Kidney (tissue), 14 donors: ENCODE measurements around the gene CCDC187. TPM values are rescaled to one million over a fixed set of nuclear protein-coding genes. Genes with fewer than 3 reads are reported as not detected.
A peak's percentile ranks its signal among the peaks of the same experiment; 100 is the strongest.

ENCODE experiments used
- DNase-seq, 5 donors: peaks; one replicate each; pipeline ENCODE4 v3.0.0-alpha.2; 2013 to 2020
- FAIRE-seq: peaks from 2 replicates; lab custom pipeline; 2012; peaks lifted over from hg19 to GRCh38; lab: Jason Lieb, UNC
- H3K27ac ChIP-seq, 2 donors: one replicate each; pipeline ENCODE4 v1.7.0; 2013; ENCODE audit warnings: low read depth in 2 of 2, low read length in 2 of 2, inconsistent platforms in 1 of 2
- H3K27me3 ChIP-seq: one replicate; pipeline ENCODE4 v1.7.1; 2013; ENCODE audit warnings: low read length, inconsistent platforms; ENCODE audit not compliant: control insufficient read depth, insufficient read depth
- H3K36me3 ChIP-seq, 3 donors: one replicate each; pipeline versions ENCODE4 v1.7.0 to v1.7.1; 2013; ENCODE audit warnings: low read length in 3 of 3, control low read depth in 1 of 3, inconsistent platforms in 1 of 3; ENCODE audit not compliant: insufficient read depth in 3 of 3, control insufficient read depth in 2 of 3
- H3K4me1 ChIP-seq, 3 donors: one replicate each; pipeline versions ENCODE4 v1.7.0 to v1.7.1; 2013; ENCODE audit warnings: low read length in 3 of 3, inconsistent platforms in 1 of 3, low read depth in 1 of 3; ENCODE audit not compliant: control insufficient read depth in 2 of 3, insufficient read depth in 2 of 3
- H3K4me3 ChIP-seq, 3 donors: one replicate each; pipeline versions ENCODE4 v1.7.0 to v1.8.1; 2013; ENCODE audit warnings: low read length in 3 of 3, control low read depth in 1 of 3, inconsistent platforms in 1 of 3
- H3K9ac ChIP-seq, 3 donors: one replicate each; pipeline versions ENCODE4 v1.7.0 to v1.7.1; 2013; ENCODE audit warnings: low read length in 3 of 3, control low read depth in 1 of 3, inconsistent platforms in 1 of 3
- H3K9me3 ChIP-seq, 3 donors: one replicate each; pipeline versions ENCODE4 v1.7.0 to v1.7.1; 2013; ENCODE audit warnings: low read length in 3 of 3, control low read depth in 1 of 3, inconsistent platforms in 1 of 3; ENCODE audit not compliant: control insufficient read depth in 2 of 3, insufficient read depth in 1 of 3
- intact Hi-C: fragments of 100-400 bp; cut with DNase I; formaldehyde crosslinking; loops from one replicate; pipeline ENCODE4 v1.11.1; 2022
- polyA plus RNA-seq: library from polyadenylated mRNA; stranded (reverse); fragments of 350-450 nt; fragmentation: Illumina TruSeq; extraction: RNeasy Lipid Tissue Mini Kit (QIAGEN cat#74804); gene quantifications from one replicate; pipeline ENCODE4 v1.2.3, GENCODE V29; 2014; ENCODE audit warnings: low read depth, low replicate concordance; ENCODE audit not compliant: insufficient read depth
- total RNA-seq: library from RNA; stranded (reverse); fragmentation: NEBNext Ultra II Directional; extraction: Animal tissue kit (Norgen Biotek cat#: 25700); gene quantifications from one replicate; pipeline ENCODE4 v1.2.1, GENCODE V29; 2021
- TF ChIP-seq, protein P1 (sequence below): IDR thresholded peaks from 3 replicates; pipeline ENCODE4 v1.5.1; 2012; ENCODE audit warnings: mild to moderate bottlenecking, moderate library complexity, borderline replicate concordance; ENCODE audit not compliant: insufficient read depth; ENCODE audit errors: extremely low read depth
- donor health status: control.
- donor health status: control.
- donor health status: control.
- donor health status: control.
- donor health status: control.
- donor health status: DM: yes; HTN: yes; CAD: no.
- donor health status: Normal renal cell carcinoma (clear cell type).

Gene CCDC187
- total and polyA plus RNA-seq, 2 donors from 2014 or later, result 0.84 to 2.3 TPM

DNA sequence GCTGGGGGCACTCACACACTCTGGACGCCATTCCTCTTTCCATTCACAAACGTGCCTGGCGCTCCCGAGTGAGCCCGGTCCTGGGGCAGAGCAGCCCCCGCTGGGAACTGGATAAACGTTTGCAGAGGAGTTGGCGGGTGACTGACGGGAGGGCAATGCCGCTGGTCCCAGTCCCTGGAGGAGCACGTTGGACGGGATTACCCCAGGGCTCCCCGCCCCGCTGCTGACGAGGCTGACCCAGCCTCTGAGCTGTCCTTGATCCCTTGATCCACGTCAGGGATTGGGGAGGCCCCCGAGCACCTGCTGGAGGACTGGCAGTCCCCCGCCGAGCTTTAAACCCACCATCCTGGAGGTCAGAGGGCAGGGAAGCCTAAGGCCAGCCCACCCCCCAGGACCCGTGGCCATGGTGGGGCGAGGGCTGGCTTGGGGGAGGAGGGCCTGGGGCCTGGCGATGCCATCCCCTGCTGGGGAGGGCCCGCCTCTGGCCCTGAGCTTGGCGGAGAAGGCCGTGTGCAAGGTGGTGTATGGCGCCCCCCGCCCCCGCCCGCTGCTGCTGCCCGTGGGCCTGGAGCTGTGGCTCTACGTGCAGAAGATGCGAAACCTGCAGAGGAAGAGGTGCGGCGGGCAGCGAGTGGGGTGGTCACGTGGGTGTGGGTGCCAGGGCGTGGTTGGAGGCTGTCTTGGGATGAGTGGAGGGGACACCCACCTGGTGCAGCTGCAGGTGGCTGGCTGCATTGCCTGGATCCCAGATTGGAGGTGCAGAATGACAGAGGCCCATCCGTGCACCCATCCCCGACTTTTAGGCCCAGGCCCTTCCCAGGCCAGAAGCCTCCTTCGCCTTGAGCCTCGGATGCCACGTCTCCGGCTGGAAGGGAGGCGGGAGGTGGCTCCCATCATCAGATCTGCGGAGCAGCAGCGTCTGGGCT is 27.9 kb upstream of the CCDC187 start:
- no peaks in the 10 kb centered on the region for H3K27me3 ChIP-seq
- no peak for FAIRE-seq
- no peak overlapping the region for H3K27ac ChIP-seq
- TF ChIP-seq, protein P1, sequence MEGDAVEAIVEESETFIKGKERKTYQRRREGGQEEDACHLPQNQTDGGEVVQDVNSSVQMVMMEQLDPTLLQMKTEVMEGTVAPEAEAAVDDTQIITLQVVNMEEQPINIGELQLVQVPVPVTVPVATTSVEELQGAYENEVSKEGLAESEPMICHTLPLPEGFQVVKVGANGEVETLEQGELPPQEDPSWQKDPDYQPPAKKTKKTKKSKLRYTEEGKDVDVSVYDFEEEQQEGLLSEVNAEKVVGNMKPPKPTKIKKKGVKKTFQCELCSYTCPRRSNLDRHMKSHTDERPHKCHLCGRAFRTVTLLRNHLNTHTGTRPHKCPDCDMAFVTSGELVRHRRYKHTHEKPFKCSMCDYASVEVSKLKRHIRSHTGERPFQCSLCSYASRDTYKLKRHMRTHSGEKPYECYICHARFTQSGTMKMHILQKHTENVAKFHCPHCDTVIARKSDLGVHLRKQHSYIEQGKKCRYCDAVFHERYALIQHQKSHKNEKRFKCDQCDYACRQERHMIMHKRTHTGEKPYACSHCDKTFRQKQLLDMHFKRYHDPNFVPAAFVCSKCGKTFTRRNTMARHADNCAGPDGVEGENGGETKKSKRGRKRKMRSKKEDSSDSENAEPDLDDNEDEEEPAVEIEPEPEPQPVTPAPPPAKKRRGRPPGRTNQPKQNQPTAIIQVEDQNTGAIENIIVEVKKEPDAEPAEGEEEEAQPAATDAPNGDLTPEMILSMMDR, result no peak
- no peaks in the 10 kb centered on the region for H3K36me3 ChIP-seq
- DNase-seq, result peak in 1 of 5 donors; percentile 70
- intact Hi-C loops, result no loop called here
- H3K9me3 ChIP-seq, result no peaks in the 10 kb centered on the region
- H3K4me3 ChIP-seq, result no peak overlapping the region
- no peak overlapping the region for H3K9ac ChIP-seq
- peaks cover 0 to 9% (median 0%) of the 10 kb centered on the region in 3 donors for H3K4me1 ChIP-seq

DNA sequence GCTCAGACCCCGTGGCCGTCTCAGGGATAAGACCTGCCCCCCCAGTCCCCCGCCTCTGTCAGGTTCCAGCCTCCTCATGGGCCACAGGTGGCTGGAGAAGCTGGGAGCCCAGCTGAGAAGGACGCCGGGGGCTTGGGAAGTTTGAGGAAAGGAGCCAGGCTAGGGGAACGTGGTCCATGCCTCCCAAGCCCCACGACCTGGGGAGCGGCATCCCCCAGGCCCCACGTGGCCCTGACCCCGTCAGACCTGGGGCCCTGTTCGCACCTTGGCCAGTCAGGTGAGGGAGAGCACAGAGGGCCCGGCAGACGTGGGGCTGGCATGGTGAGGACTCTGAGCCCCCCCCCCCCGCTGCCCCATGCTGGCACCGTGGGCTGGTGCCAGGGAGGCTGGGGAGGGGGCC is 27.1 kb upstream of the CCDC187 start:
- no peak overlapping the region for H3K4me3 ChIP-seq
- intact Hi-C loops, result no loop called here
- no peaks in the 10 kb centered on the region for H3K9me3 ChIP-seq
- no peaks in the 10 kb centered on the region for H3K36me3 ChIP-seq
- TF ChIP-seq, protein P1, result no peak
- DNase-seq, result peak in 1 of 5 donors; percentile 66
- H3K4me1 ChIP-seq, result peaks cover 0 to 13% (median 0%) of the 10 kb centered on the region in 3 donors
- H3K27ac ChIP-seq, result no peak overlapping the region
- FAIRE-seq, result no peak
- H3K9ac ChIP-seq, result no peak overlapping the region
- no peaks in the 10 kb centered on the region for H3K27me3 ChIP-seq

DNA sequence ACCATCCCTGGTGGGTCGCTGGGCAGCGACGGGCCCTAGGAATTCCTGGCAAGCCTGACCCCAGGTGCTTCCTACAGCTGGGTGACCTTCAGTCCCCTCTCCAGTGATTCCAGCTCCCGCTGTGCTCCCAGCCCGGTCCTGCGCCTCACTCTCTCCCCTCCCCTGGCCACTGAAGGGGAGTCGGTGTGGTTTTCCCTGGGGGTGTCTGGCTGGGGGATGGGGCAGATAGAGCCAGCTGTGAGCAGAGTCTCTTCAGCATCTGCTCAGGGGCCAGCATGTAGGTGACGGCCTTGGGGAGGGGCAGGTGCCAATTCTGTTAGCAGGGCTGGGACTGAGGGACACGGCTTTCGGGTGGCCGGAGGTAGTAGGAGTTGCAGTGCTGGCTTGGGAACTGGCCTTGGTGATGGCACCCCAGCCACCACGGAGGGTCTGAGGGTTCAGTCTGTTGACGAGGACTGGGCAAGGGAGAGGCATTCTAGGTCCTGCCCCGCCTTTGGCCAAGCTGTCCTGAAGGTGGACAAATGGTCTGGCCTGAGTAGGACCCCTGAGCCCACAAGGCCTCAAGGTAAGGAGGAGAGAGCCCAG is 26.6 kb upstream of the CCDC187 start:
- DNase-seq (peak in 1 of 5 donors; percentile 68), FAIRE-seq (no peak)
- no peak overlapping the region for H3K9ac ChIP-seq
- H3K27me3 ChIP-seq, result no peaks in the 10 kb centered on the region
- H3K4me1 ChIP-seq, result peaks cover 0 to 13% (median 0%) of the 10 kb centered on the region in 3 donors
- no peak overlapping the region for H3K4me3 ChIP-seq
- TF ChIP-seq, protein P1, result no peak
- no peak overlapping the region for H3K27ac ChIP-seq
- no peaks in the 10 kb centered on the region for H3K9me3 ChIP-seq
- H3K36me3 ChIP-seq, result no peaks in the 10 kb centered on the region
- intact Hi-C loops, result no loop called here
